Immature natural killer cell (primary cell): ENCODE measurements around the gene GDAP2. TPM values are rescaled to one million over a fixed set of nuclear protein-coding genes. Genes with fewer than 3 reads are reported as not detected.

ENCODE experiments used
- DNase-seq, 3 donors: peaks; one replicate each; pipeline ENCODE4 v3.0.0; 2022; ENCODE audit warnings: mixed read lengths in 1 of 3
- H3K27ac Mint-ChIP-seq, 6 donors: one replicate each; pipeline ENCODE4 v1.8.0; 2020; ENCODE audit warnings: mixed read lengths in 6 of 6, mild to moderate bottlenecking in 5 of 6, inconsistent platforms in 4 of 6, moderate library complexity in 3 of 6
- H3K27me3 Mint-ChIP-seq, 3 donors: one replicate each; pipeline ENCODE4 v1.8.0; 2020 to 2021; ENCODE audit warnings: low read depth in 3 of 3, mild to moderate bottlenecking in 3 of 3, mixed read lengths in 3 of 3, moderate library complexity in 3 of 3, inconsistent platforms in 1 of 3
- H3K36me3 Mint-ChIP-seq, 3 donors: one replicate each; pipeline ENCODE4 v1.8.0; 2020; ENCODE audit warnings: mixed read lengths in 3 of 3, inconsistent platforms in 2 of 3, mild to moderate bottlenecking in 2 of 3
- H3K4me1 Mint-ChIP-seq, 2 donors: one replicate each; pipeline ENCODE4 v1.8.0; 2020; ENCODE audit warnings: inconsistent platforms in 2 of 2, mild to moderate bottlenecking in 2 of 2, mixed read lengths in 2 of 2, moderate library complexity in 1 of 2
- H3K4me3 Mint-ChIP-seq, 5 donors: one replicate each; pipeline ENCODE4 v1.8.0; 2020; ENCODE audit warnings: mild to moderate bottlenecking in 5 of 5, mixed read lengths in 5 of 5, inconsistent platforms in 3 of 5, moderate library complexity in 3 of 5
- H3K9me3 Mint-ChIP-seq, 6 donors: one replicate each; pipeline ENCODE4 v1.8.0; 2020; ENCODE audit warnings: mild to moderate bottlenecking in 6 of 6, mixed read lengths in 6 of 6, inconsistent platforms in 4 of 6, moderate library complexity in 3 of 6
- polyA plus RNA-seq, 3 donors: library from polyadenylated mRNA; unstranded; fragments of 300-500 nt; fragmentation: Illumina TruSeq; gene quantifications; one replicate each; pipeline ENCODE4 v1.2.3, GENCODE V29; 2021

The GDAP2 gene
- polyA plus RNA-seq, 3 donors from 2014 or later = 4.5 to 16.4 (median 10.6) TPM

GRCh38 chr1:117892512-117892911, 36.9 kb downstream of the GDAP2 start:
- Mint-ChIP-seq H3K4me3 (no peak overlapping the region), H3K36me3 (peaks cover 9 to 20% (median 11%) of the 10 kb centered on the region in 3 donors), H3K4me1 (no peaks in the 10 kb centered on the region), H3K27me3 (no peaks in the 10 kb centered on the region), H3K27ac (no peak overlapping the region), H3K9me3 (no peaks in the 10 kb centered on the region)
- DNase-seq = no peak

GRCh38 chr1:117890452-117890851, 39.0 kb downstream of the GDAP2 start:
- Mint-ChIP-seq H3K27me3 (no peaks in the 10 kb centered on the region), H3K27ac (no peak overlapping the region), H3K36me3 (peaks cover 9 to 15% (median 14%) of the 10 kb centered on the region in 3 donors), H3K9me3 (no peaks in the 10 kb centered on the region), H3K4me3 (no peak overlapping the region), H3K4me1 (peaks cover 1 to 8% of the 10 kb centered on the region in 2 donors)
- DNase-seq = no peak

GRCh38 chr1:117886101-117886795, 43.2 kb downstream of the GDAP2 start:
- Mint-ChIP-seq H3K4me1 (peaks cover 1 to 8% of the 10 kb centered on the region in 2 donors), H3K27ac (peak overlapping the region in 2 of 6 donors; percentile 55 to 61), H3K36me3 (peaks cover 16 to 24% (median 20%) of the 10 kb centered on the region in 3 donors), H3K27me3 (no peaks in the 10 kb centered on the region), H3K4me3 (no peak overlapping the region), H3K9me3 (no peaks in the 10 kb centered on the region)
- no peak for DNase-seq

GRCh38 chr1:117883616-117884015, 45.8 kb downstream of the GDAP2 start:
- Mint-ChIP-seq H3K36me3 (peaks cover 25 to 31% (median 31%) of the 10 kb centered on the region in 3 donors), H3K27me3 (no peaks in the 10 kb centered on the region), H3K9me3 (no peaks in the 10 kb centered on the region), H3K4me3 (no peak overlapping the region), H3K4me1 (peaks cover 1 to 8% of the 10 kb centered on the region in 2 donors), H3K27ac (no peak overlapping the region)
- DNase-seq = no peak

- H3K27me3 Mint-ChIP-seq = peaks cover 0 to 2% (median 0%) of the 10 kb centered on the region in 3 donors
- H3K27ac Mint-ChIP-seq = no peak overlapping the region
- peaks cover 0 to 3% (median under 1%) of the 10 kb centered on the region in 6 donors for H3K9me3 Mint-ChIP-seq
- no peak overlapping the region for H3K4me3 Mint-ChIP-seq
- peaks cover 53 to 63% (median 58%) of the 10 kb centered on the region in 3 donors for H3K36me3 Mint-ChIP-seq
- DNase-seq = no peak
- no peaks in the 10 kb centered on the region for H3K4me1 Mint-ChIP-seq
These were observed 50.1 kb downstream of the GDAP2 start for GRCh38 chr1:117879284-117879683.

- no peaks in the 10 kb centered on the region for H3K4me1 Mint-ChIP-seq
- no peak overlapping the region for H3K4me3 Mint-ChIP-seq
- DNase-seq = no peak
- peaks cover 0 to 2% (median 0%) of the 10 kb centered on the region in 3 donors for H3K27me3 Mint-ChIP-seq
- H3K27ac Mint-ChIP-seq = no peak overlapping the region
- peaks cover 0 to 11% (median 2%) of the 10 kb centered on the region in 6 donors for H3K9me3 Mint-ChIP-seq
- peaks cover 61 to 69% (median 64%) of the 10 kb centered on the region in 3 donors for H3K36me3 Mint-ChIP-seq
These were observed 51.6 kb downstream of the GDAP2 start for GRCh38 chr1:117877823-117878222.

- Mint-ChIP-seq H3K4me1 (no peaks in the 10 kb centered on the region), H3K27ac (no peak overlapping the region)
These were observed 58.4 kb downstream of the GDAP2 start for GRCh38 chr1:117871013-117871412.

GRCh38 chr1:117861694-117862093, 67.7 kb downstream of the GDAP2 start:
- H3K4me3 Mint-ChIP-seq = no peak overlapping the region
- H3K27me3 Mint-ChIP-seq = no peaks in the 10 kb centered on the region
- H3K27ac Mint-ChIP-seq = no peak overlapping the region
- H3K4me1 Mint-ChIP-seq = no peaks in the 10 kb centered on the region
- no peaks in the 10 kb centered on the region for H3K9me3 Mint-ChIP-seq
- peaks cover 29 to 35% (median 30%) of the 10 kb centered on the region in 3 donors for H3K36me3 Mint-ChIP-seq
- DNase-seq = no peak

More at GRCh38 chr1:117871013-117871412, 58.4 kb downstream of the GDAP2 start:
- no peak overlapping the region for H3K4me3 Mint-ChIP-seq
- H3K9me3 Mint-ChIP-seq = peaks cover 0 to 11% (median 3%) of the 10 kb centered on the region in 6 donors
- DNase-seq = no peak
- no peaks in the 10 kb centered on the region for H3K27me3 Mint-ChIP-seq
- peaks cover 72 to 89% (median 74%) of the 10 kb centered on the region in 3 donors for H3K36me3 Mint-ChIP-seq

GRCh38 chr1:117860896-117861610, 68.4 kb downstream of the GDAP2 start:
- Mint-ChIP-seq H3K36me3 (peaks cover 23 to 29% (median 24%) of the 10 kb centered on the region in 3 donors), H3K4me3 (no peak overlapping the region), H3K9me3 (no peaks in the 10 kb centered on the region), H3K27ac (no peak overlapping the region), H3K27me3 (no peaks in the 10 kb centered on the region), H3K4me1 (no peaks in the 10 kb centered on the region)
- DNase-seq = no peak

- no peaks in the 10 kb centered on the region for H3K4me1 Mint-ChIP-seq
- peaks cover 14 to 19% (median 15%) of the 10 kb centered on the region in 3 donors for H3K36me3 Mint-ChIP-seq
- H3K27me3 Mint-ChIP-seq = no peaks in the 10 kb centered on the region
- no peak overlapping the region for H3K27ac Mint-ChIP-seq
- no peak overlapping the region for H3K4me3 Mint-ChIP-seq
- DNase-seq = no peak
- H3K9me3 Mint-ChIP-seq = no peaks in the 10 kb centered on the region
These were observed 69.5 kb downstream of the GDAP2 start for GRCh38 chr1:117859901-117860300.

- Mint-ChIP-seq H3K27me3 (no peaks in the 10 kb centered on the region), H3K9me3 (no peaks in the 10 kb centered on the region), H3K4me1 (no peaks in the 10 kb centered on the region), H3K27ac (no peak overlapping the region), H3K36me3 (peaks cover 3 to 16% (median 7%) of the 10 kb centered on the region in 3 donors), H3K4me3 (no peak overlapping the region)
- no peak for DNase-seq
These were observed 72.0 kb downstream of the GDAP2 start for GRCh38 chr1:117857418-117857817.

- Mint-ChIP-seq H3K27ac (no peak overlapping the region), H3K27me3 (peaks cover 0 to 3% (median 0%) of the 10 kb centered on the region in 3 donors), H3K4me3 (no peak overlapping the region), H3K36me3 (peaks cover 4 to 14% (median 8%) of the 10 kb centered on the region in 3 donors), H3K9me3 (peaks cover 0 to 2% (median 0%) of the 10 kb centered on the region in 6 donors), H3K4me1 (no peaks in the 10 kb centered on the region)
- no peak for DNase-seq
These were observed 76.4 kb downstream of the GDAP2 start for GRCh38 chr1:117852853-117853553.

GRCh38 chr1:117851687-117852086, 77.7 kb downstream of the GDAP2 start:
- Mint-ChIP-seq H3K9me3 (peaks cover 0 to 2% (median 0%) of the 10 kb centered on the region in 6 donors), H3K36me3 (peaks cover 6 to 20% (median 8%) of the 10 kb centered on the region in 3 donors), H3K27me3 (peaks cover 0 to 3% (median 0%) of the 10 kb centered on the region in 3 donors), H3K4me1 (no peaks in the 10 kb centered on the region), H3K4me3 (no peak overlapping the region), H3K27ac (no peak overlapping the region)
- DNase-seq = no peak
